ENCODE results near the gene CHCHD6. TPM values are rescaled to one million over a fixed set of nuclear protein-coding genes. Genes with fewer than 3 reads are reported as not detected.

The CHCHD6 gene
- total RNA-seq, 4 donors from 2014 or later: 2.0 to 11.5 (median 10.0) TPM

- no peak for TF ChIP-seq CTCF (IDR thresholded peaks at IDR 0.05; ENCODE audit: low read depth)
Observed at GRCh38 chr3:126983276-126983652, 279.2 kb downstream of the CHCHD6 start.

GRCh38 chr3:126983653-126984390, 279.8 kb downstream of the CHCHD6 start:
- TF ChIP-seq CTCF (IDR thresholded peaks at IDR 0.05; ENCODE audit: low read depth): no peak

GRCh38 chr3:126984391-126985131, 280.5 kb downstream of the CHCHD6 start:
- no peak for TF ChIP-seq CTCF (IDR thresholded peaks at IDR 0.05; ENCODE audit: low read depth)

GRCh38 chr3:126985132-126985985, 281.3 kb downstream of the CHCHD6 start:
- TF ChIP-seq CTCF (IDR thresholded peaks at IDR 0.05; ENCODE audit: low read depth): no peak

GRCh38 chr3:126986001-126986400, 282.0 kb downstream of the CHCHD6 start:
- no peak for TF ChIP-seq CTCF (IDR thresholded peaks at IDR 0.05; ENCODE audit: low read depth)

GRCh38 chr3:126987129-126987528, 283.1 kb downstream of the CHCHD6 start:
- TF ChIP-seq CTCF (IDR thresholded peaks at IDR 0.05; ENCODE audit: low read depth): no peak

- TF ChIP-seq CTCF (IDR thresholded peaks at IDR 0.05; ENCODE audit: low read depth): no peak
Observed at GRCh38 chr3:126987596-126987995, 283.6 kb downstream of the CHCHD6 start.
